ENCODE data around the gene STK39. TPM values are rescaled to one million over a fixed set of nuclear protein-coding genes. Genes with fewer than 3 reads are reported as not detected.
A peak's percentile ranks its signal among the peaks of the same experiment; 100 is the strongest.

The STK39 gene
- total RNA-seq, 6 experiments from 2014 or later, result 0.29 to 1.2 (median 0.60) TPM

DNA sequence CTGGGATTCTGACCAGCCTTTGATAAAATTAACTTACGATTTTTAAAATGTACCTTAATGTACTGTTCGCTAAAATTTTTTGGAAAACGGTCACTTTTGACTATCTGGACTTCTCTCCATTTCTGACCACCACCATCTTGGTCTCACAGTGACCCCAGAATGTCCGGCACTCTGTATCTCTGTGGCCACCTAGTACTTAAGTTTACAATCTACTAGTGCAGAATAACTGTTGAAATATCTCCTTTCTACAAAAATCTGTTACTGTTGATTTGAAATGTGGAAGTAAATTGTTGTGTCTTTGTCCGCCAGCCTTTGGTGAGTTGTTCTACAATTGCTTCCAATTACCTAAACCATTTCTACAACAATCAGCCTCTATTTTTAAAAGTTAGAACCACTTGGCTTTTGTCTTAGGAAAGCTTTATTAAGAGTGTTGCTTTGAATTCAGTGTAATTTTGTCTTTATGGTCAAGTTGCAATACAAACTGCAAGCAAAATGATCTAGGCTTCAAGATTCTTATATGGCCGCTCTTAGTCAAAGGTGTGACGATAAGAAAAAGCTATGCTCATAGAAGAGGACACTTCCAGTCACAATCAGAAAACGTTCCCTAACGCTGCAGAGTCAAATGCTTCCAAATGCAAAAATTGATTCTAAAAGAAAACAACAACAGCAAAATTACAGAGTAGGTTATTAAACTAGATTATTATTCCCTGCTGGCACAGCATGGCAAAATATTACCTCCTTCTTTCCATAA, 283.3 kb downstream of the STK39 start:
- Histone ChIP-seq H3K4me3 (no peak overlapping the region), H3K27ac (no peak overlapping the region), H3K36me3 (no peaks in the 10 kb centered on the region), H3K4me1 (no peaks in the 10 kb centered on the region), H3K9me3 (no peaks in the 10 kb centered on the region), H3K27me3 (no peaks in the 10 kb centered on the region)
- TF ChIP-seq, protein P1, sequence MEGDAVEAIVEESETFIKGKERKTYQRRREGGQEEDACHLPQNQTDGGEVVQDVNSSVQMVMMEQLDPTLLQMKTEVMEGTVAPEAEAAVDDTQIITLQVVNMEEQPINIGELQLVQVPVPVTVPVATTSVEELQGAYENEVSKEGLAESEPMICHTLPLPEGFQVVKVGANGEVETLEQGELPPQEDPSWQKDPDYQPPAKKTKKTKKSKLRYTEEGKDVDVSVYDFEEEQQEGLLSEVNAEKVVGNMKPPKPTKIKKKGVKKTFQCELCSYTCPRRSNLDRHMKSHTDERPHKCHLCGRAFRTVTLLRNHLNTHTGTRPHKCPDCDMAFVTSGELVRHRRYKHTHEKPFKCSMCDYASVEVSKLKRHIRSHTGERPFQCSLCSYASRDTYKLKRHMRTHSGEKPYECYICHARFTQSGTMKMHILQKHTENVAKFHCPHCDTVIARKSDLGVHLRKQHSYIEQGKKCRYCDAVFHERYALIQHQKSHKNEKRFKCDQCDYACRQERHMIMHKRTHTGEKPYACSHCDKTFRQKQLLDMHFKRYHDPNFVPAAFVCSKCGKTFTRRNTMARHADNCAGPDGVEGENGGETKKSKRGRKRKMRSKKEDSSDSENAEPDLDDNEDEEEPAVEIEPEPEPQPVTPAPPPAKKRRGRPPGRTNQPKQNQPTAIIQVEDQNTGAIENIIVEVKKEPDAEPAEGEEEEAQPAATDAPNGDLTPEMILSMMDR (IDR thresholded peaks at IDR 0.05), result no peak
- TF ChIP-seq POLR2A (IDR thresholded peaks at IDR 0.05), result no peak
- ATAC-seq (no peak), DNase-seq (no peak)
- intact Hi-C loops (cut with DNase I), result no loop called here
- WGBS (ENCODE audit: insufficient coverage, low coverage, low lambda C conversion rate, missing lambda C conversion rate), result 80% methylated on average over 9 of the region's 9 CpGs

DNA sequence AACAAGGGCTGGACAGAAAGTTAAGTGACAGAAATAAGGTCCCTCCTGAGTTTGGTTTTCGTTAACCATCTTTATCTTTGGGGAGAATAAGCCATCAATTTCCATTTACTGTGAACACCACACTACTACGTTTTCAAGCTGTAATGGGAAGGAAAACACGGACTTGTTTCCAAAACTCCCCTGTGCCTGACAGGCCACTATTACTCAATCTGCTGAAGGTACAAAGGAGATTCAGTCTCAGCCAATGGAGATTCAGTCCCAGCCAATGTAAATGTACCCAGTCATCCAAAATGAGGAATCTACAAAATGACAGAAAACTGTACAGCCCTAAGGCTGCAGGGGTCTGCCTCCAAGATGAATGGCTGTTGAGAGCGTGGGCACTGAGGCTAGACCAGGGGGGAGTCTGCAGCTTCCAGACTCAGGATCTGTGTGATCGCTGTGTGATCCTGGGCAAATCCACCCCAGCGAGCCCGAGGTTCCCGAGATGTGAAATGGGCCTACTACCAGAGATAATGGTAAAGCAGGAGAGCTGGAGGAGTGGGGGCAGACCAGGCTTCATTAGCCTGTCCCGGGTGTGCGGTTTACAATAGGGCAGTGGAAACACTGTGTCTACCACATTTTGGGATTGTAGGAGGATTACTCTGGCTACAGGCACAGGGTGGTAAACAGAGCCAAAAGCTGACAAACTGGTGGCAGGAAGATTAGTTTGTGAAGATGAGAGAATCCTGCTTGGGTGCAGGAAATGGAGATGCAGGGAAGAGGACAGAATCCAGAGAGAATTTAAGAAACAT, 284.8 kb downstream of the STK39 start:
- H3K4me1 ChIP-seq, result no peaks in the 10 kb centered on the region
- TF ChIP-seq, protein P1 (IDR thresholded peaks at IDR 0.05), result no peak
- no peak for TF ChIP-seq POLR2A (IDR thresholded peaks at IDR 0.05)
- no peak overlapping the region for H3K27ac ChIP-seq
- H3K9me3 ChIP-seq, result no peaks in the 10 kb centered on the region
- H3K4me3 ChIP-seq, result no peak overlapping the region
- DNase-seq (no peak), ATAC-seq (peak in 3 of 4 donors; percentile 33 to 62 (median 56))
- no peaks in the 10 kb centered on the region for H3K36me3 ChIP-seq
- 76% methylated on average over 8 of the region's 10 CpGs for WGBS (ENCODE audit: insufficient coverage, low coverage, low lambda C conversion rate, missing lambda C conversion rate)
- intact Hi-C loops (cut with DNase I), result no loop called here
- no peaks in the 10 kb centered on the region for H3K27me3 ChIP-seq

GRCh38 chr2:167961536-167962048, 285.8 kb downstream of the STK39 start:
- Histone ChIP-seq H3K4me3 (no peak overlapping the region), H3K4me1 (no peaks in the 10 kb centered on the region), H3K27ac (no peak overlapping the region), H3K36me3 (no peaks in the 10 kb centered on the region), H3K27me3 (no peaks in the 10 kb centered on the region), H3K9me3 (no peaks in the 10 kb centered on the region)
- intact Hi-C loops (cut with DNase I), result no loop called here
- ATAC-seq (no peak), DNase-seq (no peak)
- 83% methylated on average over 2 of the region's 3 CpGs for WGBS (ENCODE audit: insufficient coverage, low coverage, low lambda C conversion rate, missing lambda C conversion rate)
- TF ChIP-seq, protein P1 (IDR thresholded peaks at IDR 0.05), result no peak
- TF ChIP-seq POLR2A (IDR thresholded peaks at IDR 0.05), result no peak

- WGBS (ENCODE audit: insufficient coverage, low coverage, low lambda C conversion rate, missing lambda C conversion rate), result 83% methylated on average over 6 of the region's 9 CpGs
- Histone ChIP-seq H3K4me1 (no peaks in the 10 kb centered on the region), H3K27me3 (no peaks in the 10 kb centered on the region), H3K27ac (no peak overlapping the region), H3K9me3 (no peaks in the 10 kb centered on the region), H3K36me3 (no peaks in the 10 kb centered on the region), H3K4me3 (no peak overlapping the region)
- ATAC-seq (no peak), DNase-seq (no peak)
- no peak for TF ChIP-seq POLR2A (IDR thresholded peaks at IDR 0.05)
- TF ChIP-seq, protein P1 (IDR thresholded peaks at IDR 0.05), result no peak
- intact Hi-C loops (cut with DNase I), result no loop called here
These were observed 287.2 kb downstream of the STK39 start for GRCh38 chr2:167960089-167960747.

All from right lobe of liver (tissue), 6 donors.